HG03159 (cell line): Measurements from ENCODE around the gene TEX35.
"Not testable (repeated sequence)": the region's sequence is repeated elsewhere in the genome, so short reads cannot be mapped to it uniquely, and the experiment has no call there.

Experiments
- ATAC-seq: cut with Tn5 transposase; IDR thresholded peaks from one replicate; pipeline ENCODE4 v1.9.1; 2021; ENCODE audit warnings: mild to moderate bottlenecking, moderate library complexity; ENCODE audit not compliant: unreplicated experiment

TEX35 gene

DNA sequence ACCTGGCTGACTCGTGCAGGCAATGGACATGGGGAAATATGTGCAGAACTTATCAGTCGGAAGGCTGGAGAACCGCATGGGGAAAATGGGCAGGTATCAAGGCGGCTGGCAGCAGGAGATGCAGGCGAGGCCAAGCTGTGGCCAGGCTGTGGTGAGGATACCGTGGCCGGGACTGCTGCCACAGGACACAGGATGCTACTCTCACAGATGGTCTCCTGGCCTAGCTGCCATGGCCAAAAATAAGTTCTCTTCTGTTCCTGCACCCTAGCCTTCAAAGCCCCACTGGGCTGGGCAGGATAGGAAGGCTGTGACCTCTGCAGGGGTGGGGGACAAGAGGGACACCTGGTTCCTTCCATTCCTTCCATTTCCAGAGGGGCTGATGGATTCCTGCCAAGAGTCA lies 26.4 kb downstream of the TEX35 start:
- no peak for ATAC-seq

- no peak for ATAC-seq
These were observed 27.3 kb downstream of the TEX35 start for GRCh38 chr1:178540204-178540603.

DNA sequence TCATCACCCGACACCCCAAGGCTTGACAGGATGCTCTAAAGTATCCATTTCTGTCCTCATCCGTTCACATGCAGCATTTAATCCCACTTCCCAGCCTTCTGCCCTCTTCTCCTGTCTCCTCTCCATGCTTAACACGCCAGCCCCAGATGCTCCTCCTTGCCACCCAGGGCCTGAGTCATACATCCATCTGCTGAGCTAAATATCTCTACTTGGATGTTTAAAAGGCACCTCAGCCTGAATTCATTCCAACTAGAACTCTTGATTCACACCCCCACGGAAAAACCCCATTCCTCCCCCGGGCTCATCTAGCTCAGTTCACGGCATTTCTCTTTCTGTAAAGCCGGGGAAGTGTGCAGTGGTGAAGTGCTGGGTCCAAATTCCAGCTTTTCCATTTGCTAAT lies 27.7 kb downstream of the TEX35 start:
- ATAC-seq: no peak

- ATAC-seq: no peak
These were observed 28.5 kb downstream of the TEX35 start for GRCh38 chr1:178541379-178541778.

- peak; percentile 40 for ATAC-seq
These were observed 29.1 kb downstream of the TEX35 start for GRCh38 chr1:178541829-178542553.

DNA sequence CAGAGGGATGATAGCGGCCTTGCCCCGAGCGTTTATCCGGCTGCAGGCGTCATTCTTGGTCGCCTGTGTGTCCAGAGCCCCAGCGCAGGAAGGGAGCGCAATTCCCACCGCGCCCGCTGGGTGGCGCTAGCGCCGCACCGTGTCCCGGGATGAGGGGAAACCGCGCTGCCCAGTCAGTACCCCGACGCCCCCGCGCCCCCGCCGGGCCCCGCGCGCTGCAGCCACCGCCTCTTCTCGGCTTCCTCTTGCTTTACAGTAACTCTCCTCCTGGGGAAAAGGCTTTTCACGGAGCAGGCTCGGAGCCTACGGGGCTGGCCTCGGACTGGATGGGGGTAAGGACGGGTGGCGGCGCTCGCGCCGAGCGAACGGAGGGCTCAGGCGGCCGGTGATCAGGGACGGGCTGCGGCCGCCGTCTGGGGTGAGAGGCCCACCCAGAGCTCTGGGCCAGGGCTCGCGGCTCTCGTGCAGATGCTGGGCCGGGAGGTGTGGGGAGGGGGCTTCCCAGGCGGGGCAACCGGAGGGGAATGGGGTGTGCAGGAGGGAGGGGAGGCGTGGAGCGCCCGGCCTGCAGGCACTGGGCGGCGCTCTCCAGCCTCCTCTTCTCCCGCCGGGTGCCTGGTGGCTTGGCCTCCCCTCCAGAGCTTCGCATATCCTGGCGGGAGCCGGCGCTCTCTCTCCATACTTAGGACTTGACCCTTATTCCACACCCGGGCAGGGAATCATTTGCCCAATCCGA lies 29.8 kb downstream of the TEX35 start:
- peak; percentile 79 for ATAC-seq

DNA sequence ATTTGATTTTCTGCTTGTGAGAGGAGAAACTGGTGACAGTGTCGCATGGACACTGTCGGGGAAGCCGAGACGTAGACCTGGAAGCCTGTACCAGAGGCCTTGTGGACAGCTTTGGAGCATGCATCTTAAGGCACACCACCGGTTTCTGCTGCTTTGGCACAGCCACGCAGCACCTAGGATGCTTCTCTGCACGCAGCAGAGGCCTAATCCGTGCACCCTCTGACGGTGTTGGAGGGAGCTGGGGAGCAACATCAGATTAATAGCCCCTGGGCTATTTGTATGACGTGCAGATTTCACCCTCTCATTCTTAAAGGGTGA lies 30.3 kb downstream of the TEX35 start:
- ATAC-seq: peak; percentile 38

- ATAC-seq: no peak
These were observed 31.6 kb downstream of the TEX35 start for GRCh38 chr1:178544531-178544930.

DNA sequence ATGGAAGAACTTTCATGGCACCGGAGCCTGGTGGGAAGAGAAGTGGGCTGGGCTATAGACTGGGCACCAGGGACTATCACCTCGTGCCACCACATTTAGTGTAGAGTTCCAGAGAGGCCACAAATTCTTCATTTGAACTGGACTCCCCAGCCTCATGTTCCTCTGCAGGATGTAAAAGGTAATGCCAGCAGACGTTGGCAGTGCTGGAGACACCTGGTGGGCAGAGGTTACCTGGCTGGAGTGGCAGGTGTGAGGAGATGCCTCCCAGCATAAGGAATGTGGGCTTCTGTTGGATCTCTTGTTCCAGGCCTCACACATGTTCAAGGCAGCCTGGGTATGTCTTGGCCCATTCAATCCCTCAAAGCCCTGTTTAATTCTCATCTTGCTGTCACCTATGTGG lies 35.2 kb downstream of the TEX35 start:
- ATAC-seq: no peak

GRCh38 chr1:178551307-178551706 lies 38.4 kb downstream of the TEX35 start:
- no peak for ATAC-seq

GRCh38 chr1:178551940-178552339 lies 39.0 kb downstream of the TEX35 start:
- no peak for ATAC-seq

DNA sequence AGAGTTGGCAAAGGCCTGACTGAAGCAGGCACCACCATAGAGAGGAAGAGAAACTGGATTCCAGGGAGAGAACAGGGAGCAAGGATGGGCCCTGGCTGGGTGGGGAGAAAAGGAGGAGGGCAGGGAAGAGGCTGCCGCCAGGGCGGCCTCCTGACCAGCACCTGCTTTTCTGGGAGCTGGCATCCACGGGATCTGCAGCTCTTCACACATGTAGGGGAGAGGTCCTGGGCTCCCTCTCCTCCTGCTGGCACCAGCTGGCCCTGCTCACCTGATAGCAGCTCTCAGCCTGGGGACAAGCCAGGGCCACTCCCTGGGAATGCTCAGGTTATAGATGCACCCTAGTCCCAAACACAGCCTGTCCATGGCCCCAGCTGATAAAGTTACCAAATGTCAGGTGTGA lies 39.9 kb downstream of the TEX35 start:
- ATAC-seq: no peak

GRCh38 chr1:178554351-178554750 lies 41.4 kb downstream of the TEX35 start:
- ATAC-seq: not testable (repeated sequence)

GRCh38 chr1:178555613-178556012 lies 42.7 kb downstream of the TEX35 start:
- ATAC-seq: not testable (repeated sequence)

- not testable (repeated sequence) for ATAC-seq
These were observed 45.9 kb downstream of the TEX35 start for GRCh38 chr1:178558816-178559215.

- no peak for ATAC-seq
These were observed 48.0 kb downstream of the TEX35 start for GRCh38 chr1:178560871-178561376.

- no peak for ATAC-seq
These were observed 50.4 kb downstream of the TEX35 start for GRCh38 chr1:178563099-178563820.

GRCh38 chr1:178564086-178564782 lies 51.3 kb downstream of the TEX35 start:
- no peak for ATAC-seq

DNA sequence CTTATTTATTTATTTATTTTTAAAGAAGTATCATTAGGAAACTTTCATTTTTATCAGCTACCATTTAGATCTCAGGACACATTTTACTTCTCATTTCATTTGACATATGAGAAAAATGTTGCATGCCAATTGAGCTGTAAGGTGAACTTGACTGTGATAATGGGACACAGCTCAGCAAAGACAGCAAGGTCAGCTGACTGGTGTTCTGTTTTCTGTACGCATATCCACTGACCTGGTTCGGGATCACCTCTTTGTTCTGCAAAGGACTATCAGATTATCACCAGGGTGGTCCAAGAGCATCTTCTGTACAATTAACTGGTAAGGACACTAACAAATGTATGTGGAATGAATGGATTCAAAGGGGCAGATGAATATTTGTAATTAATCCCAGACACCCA lies 51.9 kb downstream of the TEX35 start:
- ATAC-seq: no peak

- ATAC-seq: no peak
These were observed 52.7 kb downstream of the TEX35 start for GRCh38 chr1:178565586-178565985.

- ATAC-seq: no peak
These were observed 53.3 kb downstream of the TEX35 start for GRCh38 chr1:178566187-178566586.
